NOMO-1 (cell line): ENCODE results near the gene LPGAT1.
A peak's percentile ranks its signal among the peaks of the same experiment; 100 is the strongest.
"Not testable (repeated sequence)": the region's sequence is repeated elsewhere in the genome, so short reads cannot be mapped to it uniquely, and the experiment has no call there.

Source experiments
- DNase-seq, 2 experiments: peaks; one replicate each; lab custom pipeline; 2025; ENCODE audit not compliant: unreplicated experiment in 2 of 2; lab: John Stamatoyannopoulos, UW

LPGAT1 gene

GRCh38 chr1:211736351-211736915, 94.1 kb downstream of the LPGAT1 start:
- DNase-seq = no peak

GRCh38 chr1:211735208-211736170, 95.1 kb downstream of the LPGAT1 start:
- DNase-seq = no peak

GRCh38 chr1:211734791-211735190, 95.8 kb downstream of the LPGAT1 start:
- no peak for DNase-seq

DNA sequence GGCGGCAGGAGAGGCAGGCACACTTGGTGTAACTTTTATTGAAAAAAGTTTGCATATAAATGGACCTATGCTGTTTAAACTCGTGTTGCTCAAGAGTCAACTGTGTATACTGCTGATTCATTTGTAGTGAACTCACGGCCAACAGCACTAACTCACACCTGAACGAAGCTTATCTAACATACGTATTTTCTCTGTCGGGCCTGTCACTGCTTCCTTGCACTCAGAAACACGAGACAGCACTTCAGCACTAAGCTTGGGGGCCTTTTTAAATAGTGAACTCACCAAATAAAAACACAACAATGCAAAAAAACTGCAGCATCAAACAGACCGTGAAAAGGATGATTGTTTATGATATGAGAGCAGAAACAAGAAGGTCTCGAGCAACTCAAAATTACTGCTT, 96.2 kb downstream of the LPGAT1 start:
- DNase-seq = no peak

- DNase-seq = no peak
These were observed 98.1 kb downstream of the LPGAT1 start for GRCh38 chr1:211732293-211732980.

DNA sequence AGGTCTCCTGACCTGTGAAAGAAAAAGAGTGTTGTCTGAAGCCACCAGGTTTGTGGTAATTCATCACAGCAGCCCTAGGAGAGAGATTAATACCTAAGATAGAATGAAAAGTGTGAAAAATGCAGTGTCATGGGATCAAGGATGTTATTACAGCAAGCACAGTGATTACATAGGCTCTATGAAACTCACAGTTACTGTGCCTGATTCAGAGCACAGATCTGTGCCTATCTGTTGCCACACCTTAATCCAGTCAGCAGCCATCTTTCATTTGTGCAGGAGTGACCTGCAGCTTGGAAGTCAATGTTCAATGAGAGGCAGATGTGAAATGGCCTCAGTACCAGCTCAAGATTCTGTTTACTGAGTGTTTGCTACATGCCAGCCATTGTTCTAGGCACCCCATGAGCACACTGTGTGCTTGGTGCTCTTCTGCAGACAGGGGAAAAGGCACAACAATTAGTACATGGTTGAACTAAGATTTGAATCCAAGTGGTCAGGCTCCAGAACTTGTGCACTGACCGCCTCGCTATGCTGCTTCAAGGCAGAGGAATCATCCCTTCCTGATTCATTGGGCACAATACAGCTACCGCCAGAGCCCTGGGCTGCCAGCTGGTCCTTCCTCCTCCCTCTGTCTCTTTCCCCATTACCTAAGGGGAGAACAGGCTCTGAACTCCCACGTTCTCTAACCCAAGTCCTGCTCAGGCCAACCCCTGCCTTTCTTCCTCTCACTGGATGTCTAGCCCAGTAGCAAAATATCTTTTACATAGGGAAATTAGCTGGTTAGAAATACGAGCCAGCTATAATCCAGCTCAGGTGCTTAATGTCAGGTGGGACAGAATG, 98.9 kb downstream of the LPGAT1 start:
- no peak for DNase-seq

GRCh38 chr1:211730347-211730746, 100.2 kb downstream of the LPGAT1 start:
- no peak for DNase-seq

DNA sequence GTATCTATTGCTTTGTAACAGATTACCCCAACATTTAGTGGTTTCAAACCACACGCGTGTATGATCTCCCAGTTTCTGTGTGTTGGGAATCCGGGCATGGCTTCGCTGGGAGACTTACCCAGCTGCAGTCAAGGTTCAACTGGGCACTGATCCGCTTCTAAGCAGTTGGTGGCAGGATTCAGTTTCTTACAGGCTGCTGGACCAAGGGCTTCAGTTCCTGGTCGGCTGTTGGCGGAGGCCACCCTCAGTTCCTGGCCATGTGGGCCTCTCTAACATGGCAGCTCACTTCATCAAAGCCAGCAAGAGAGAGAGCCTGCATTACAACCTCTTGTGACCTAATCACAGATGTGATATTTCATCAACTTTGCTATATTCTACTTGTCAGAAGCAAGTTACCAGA, 101.3 kb downstream of the LPGAT1 start:
- DNase-seq = no peak

DNA sequence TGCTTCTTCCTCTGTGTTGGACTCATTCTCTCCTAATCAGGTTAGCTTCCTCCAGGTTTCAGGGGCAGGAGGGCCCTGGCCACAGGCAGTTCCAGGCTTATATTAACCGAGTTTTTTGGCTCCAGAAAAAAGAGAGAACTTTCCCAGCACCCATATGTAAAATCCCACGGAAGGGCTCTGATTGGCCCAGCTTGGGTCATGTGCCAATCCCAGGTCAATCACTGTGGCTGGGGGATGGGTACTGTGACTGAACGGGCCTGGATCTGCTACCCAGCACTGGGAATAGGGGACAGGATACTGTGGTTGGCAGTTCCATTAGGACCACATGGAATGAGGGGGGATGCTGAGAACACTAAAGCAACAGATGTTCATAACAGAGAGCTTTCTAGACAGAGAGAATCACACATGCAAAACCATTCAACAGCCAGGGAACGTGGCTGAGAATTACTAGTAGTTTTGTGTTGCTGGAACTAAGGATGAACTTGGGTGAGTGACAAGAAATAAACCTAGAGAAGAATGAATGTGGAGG, 104.0 kb downstream of the LPGAT1 start:
- no peak for DNase-seq

DNA sequence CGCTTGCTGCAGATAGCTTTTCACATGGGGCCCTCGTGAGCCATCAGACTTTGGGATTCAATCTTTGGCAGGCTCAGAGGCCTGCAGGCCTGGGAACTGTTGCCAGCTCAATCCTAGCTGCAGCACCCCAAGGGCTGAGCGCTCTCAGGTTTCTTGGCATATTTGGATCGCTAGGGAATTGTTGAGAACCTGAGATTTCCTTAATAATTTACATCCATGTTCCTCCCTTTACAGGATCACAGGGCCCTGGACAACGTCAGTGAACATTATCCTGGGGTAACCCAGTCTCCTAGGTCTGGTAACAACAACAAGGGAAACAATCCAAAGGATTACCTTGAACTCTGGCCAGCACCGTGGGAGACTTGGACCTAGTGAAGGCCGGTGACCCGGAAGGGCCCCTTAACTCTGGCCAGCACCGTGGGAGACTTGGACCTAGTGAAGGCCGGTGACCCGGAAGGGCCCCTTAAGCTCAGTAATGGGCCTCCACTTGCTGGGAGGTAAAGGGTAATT, 105.8 kb downstream of the LPGAT1 start:
- no peak for DNase-seq

DNA sequence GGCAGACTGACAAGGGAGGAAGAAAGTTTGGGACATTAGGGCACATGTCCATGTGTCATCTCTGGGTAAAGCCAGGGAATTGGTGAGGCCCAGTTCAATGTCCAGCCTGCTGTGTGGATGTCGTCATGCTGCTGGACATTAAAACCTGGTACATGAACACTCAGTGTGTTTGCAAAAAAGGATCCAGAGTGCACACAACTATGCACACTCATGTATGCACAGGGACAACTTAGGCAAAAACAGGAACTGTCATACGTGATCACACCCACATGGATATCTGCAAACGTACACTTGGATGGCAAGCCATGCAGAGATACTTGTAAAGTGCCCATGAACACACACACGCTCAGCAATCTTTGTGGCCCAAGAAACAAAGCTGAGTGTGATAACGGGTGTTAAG, 107.3 kb downstream of the LPGAT1 start:
- DNase-seq = no peak

- no peak for DNase-seq
These were observed 108.0 kb downstream of the LPGAT1 start for GRCh38 chr1:211722277-211723175.

DNA sequence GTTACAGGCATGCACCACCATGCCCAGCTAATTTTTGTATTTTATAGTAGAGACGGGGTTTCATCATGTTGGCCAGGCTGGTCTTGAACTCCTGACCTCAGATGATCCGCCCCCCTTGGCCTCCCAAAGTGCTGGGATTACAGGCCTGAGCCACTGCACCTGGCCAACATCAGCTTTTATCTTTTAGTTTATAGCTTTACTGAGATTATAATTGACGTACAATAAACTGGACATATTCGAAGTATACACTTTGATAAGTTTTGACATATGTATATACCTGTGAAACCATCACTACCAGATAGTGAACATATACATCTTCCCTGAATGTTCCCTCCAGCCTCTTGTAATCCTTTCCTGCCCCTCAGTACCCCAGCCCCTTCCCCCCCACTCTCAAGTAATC, 114.0 kb downstream of the LPGAT1 start:
- not testable (repeated sequence) for DNase-seq

- no peak for DNase-seq
These were observed 114.6 kb downstream of the LPGAT1 start for GRCh38 chr1:211715971-211716370.

DNA sequence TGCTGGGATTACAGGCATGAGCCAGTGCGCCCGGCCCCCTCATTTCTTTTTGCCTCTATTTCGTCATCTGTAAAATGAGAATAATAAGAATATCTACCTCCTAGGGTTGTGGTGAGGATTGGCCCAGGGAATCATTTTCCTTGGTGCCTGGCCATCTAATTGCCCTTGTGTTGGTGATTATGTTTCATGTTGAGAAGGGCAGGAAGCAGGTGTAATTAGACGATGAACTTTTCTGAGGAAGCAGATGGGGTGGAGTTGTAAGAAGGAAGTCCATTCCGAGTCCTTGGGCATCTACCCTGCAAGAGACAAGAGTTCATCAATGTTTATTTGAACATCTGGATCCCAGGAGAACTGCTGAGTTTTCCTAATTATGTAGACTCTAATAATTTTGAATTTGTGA, 116.4 kb downstream of the LPGAT1 start:
- DNase-seq = no peak

GRCh38 chr1:211713231-211713630, 117.3 kb downstream of the LPGAT1 start:
- no peak for DNase-seq

GRCh38 chr1:211711315-211711705, 119.3 kb downstream of the LPGAT1 start:
- no peak for DNase-seq

- DNase-seq = peak in 1 of 2 experiments; percentile 10
These were observed 119.8 kb downstream of the LPGAT1 start for GRCh38 chr1:211710566-211711314.

- DNase-seq = no peak
These were observed 121.6 kb downstream of the LPGAT1 start for GRCh38 chr1:211708926-211709325.
